Caco-2 (cell line): ENCODE data around the gene RALGPS1. TPM values are rescaled to one million over a fixed set of nuclear protein-coding genes. Genes with fewer than 3 reads are reported as not detected.

Experiments used
- BruUV-seq: library from RNA; stranded (reverse); fragments of 400-500 nt; replicated peaks from 2 replicates; lab custom pipeline; 2021; lab: Mats Ljungman, UMichigan
- CTCF ChIA-PET: fragments of 300-600 bp; sonication (Branson Sonifier 250); formaldehyde crosslinking; loops from one replicate; lab custom pipeline; 2022; ENCODE audit warnings: antibody characterized with exemption; lab: Charles Lee
- POLR2A ChIA-PET: fragments of 300-600 bp; sonication (Branson Sonifier 250); formaldehyde crosslinking; loops from one replicate; lab custom pipeline; 2022; ENCODE audit warnings: antibody characterized with exemption; lab: Charles Lee
- DNase-seq, 2 experiments: peaks; one replicate each; pipeline versions ENCODE4 v3.0.0 to v3.0.0-alpha.2; 2020 to 2022
- H3K27me3 ChIP-seq: replicated peaks from 2 replicates; pipeline ENCODE4 v1.6.0; 2011; ENCODE audit warnings: low read length; ENCODE audit not compliant: control insufficient read depth, insufficient read depth
- H3K36me3 ChIP-seq: 2 replicates; pipeline ENCODE4 v1.5.1; 2011; ENCODE audit warnings: low read length; ENCODE audit not compliant: control insufficient read depth, insufficient read depth
- H3K4me1 ChIP-seq: fragments of 250-450 bp; sonication (Bioruptor Pico); 2 replicates; pipeline ENCODE4 v1.5.1; 2020; ENCODE audit warnings: mild to moderate bottlenecking
- H3K4me3 ChIP-seq: 2 replicates; pipeline ENCODE4 v1.5.1; 2011; ENCODE audit warnings: low read depth, mild to moderate bottlenecking, control low read depth, low read length
- H3K9me3 ChIP-seq: fragments of 250-450 bp; sonication (Bioruptor Pico); 2 replicates; pipeline ENCODE4 v1.5.1; 2020; ENCODE audit warnings: mild to moderate bottlenecking, moderate library complexity
- H3K27ac Mint-ChIP-seq: one replicate; pipeline ENCODE4 v1.8.0; 2022; ENCODE audit warnings: mixed read lengths; ENCODE audit not compliant: unreplicated experiment
- H3K27me3 Mint-ChIP-seq: one replicate; pipeline ENCODE4 v1.8.0; 2022; ENCODE audit warnings: mixed read lengths; ENCODE audit not compliant: insufficient read depth, unreplicated experiment
- H3K36me3 Mint-ChIP-seq: one replicate; pipeline ENCODE4 v1.8.0; 2022; ENCODE audit warnings: mild to moderate bottlenecking, mixed read lengths; ENCODE audit not compliant: insufficient read depth, unreplicated experiment
- H3K4me1 Mint-ChIP-seq: one replicate; pipeline ENCODE4 v1.8.0; 2022; ENCODE audit warnings: low read depth, mixed read lengths; ENCODE audit not compliant: unreplicated experiment
- H3K4me3 Mint-ChIP-seq: one replicate; pipeline ENCODE4 v1.8.0; 2022; ENCODE audit warnings: mild to moderate bottlenecking, moderate library complexity, mixed read lengths; ENCODE audit not compliant: unreplicated experiment
- H3K9me3 Mint-ChIP-seq: one replicate; pipeline ENCODE4 v1.8.0; 2022; ENCODE audit warnings: mixed read lengths; ENCODE audit not compliant: unreplicated experiment
- intact Hi-C: fragments of 100-400 bp; cut with micrococcal nuclease; formaldehyde crosslinking; loops from one replicate; pipeline ENCODE4 v1.10.0; 2022; ENCODE audit not compliant: unreplicated experiment
- total RNA-seq: library from RNA; stranded (reverse); gene quantifications from 2 replicates; pipeline ENCODE4 v1.2.3, GENCODE V29; 2022
- TF ChIP-seq, protein P1 (sequence below), 2 experiments: fragments of 200-600 bp in 1 of 2; IDR thresholded peaks; 1 replicate in 1 of 2; 2 replicates in 1 of 2; pipeline versions ENCODE4 v1.5.1 to v1.8.0; 2011 to 2022; ENCODE audit warnings: antibody characterized with exemption in 1 of 2, control low read depth in 1 of 2, inconsistent platforms in 1 of 2, low read depth in 1 of 2, low read length in 1 of 2, mild to moderate bottlenecking in 1 of 2, moderate library complexity in 1 of 2; ENCODE audit not compliant: insufficient read depth in 1 of 2, severe bottlenecking in 1 of 2, unreplicated experiment in 1 of 2

RALGPS1 gene
- total RNA-seq, 1 experiment from 2014 or later = 41.5 TPM

DNA sequence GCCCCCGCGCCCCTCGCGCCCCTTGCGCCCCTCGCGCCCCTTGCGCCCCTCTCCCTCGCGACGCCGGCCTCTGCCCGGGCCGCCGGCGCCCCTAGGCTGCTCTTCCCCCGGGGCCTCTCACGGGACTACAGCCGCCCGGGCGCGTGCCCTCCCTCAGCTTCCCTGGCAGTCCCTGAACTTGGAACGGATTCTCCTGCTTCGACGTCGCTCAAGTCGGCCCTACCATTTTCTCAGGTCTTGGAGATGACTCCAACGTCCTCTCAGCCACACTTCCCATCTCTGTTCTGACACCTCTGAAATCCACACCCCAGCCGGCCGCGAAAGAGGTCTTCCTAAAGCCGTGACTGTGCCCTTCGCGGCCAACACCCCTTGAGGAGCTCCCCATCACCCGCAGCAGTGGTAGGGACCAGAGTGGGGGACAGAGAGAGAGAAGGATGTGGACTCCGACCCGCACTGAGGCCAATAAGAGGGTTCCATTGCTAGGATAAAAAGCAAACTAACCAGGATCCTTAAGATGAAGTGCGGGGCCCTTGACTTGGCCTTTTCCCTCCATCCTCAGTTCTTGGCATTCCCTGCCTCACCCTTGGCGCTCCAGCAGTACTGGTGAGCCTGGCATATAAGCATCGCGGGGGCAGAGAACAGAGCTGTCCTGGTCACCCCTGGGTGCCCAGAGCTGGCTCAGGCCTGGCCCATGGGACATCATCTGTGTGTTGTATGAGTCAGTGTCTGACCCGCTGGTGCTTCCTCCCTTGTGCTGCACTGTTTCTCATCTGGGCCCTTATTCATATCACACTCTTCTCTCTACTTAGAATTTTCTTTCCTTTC, 311.4 kb downstream of the RALGPS1 start:
- Mint-ChIP-seq H3K27me3 (peaks cover 3% of the 10 kb centered on the region), H3K36me3 (peaks cover 45% of the 10 kb centered on the region), H3K27ac (peak overlapping the region; percentile 78), H3K4me1 (peaks cover 18% of the 10 kb centered on the region), H3K4me3 (peak overlapping the region; percentile 92), H3K9me3 (no peaks in the 10 kb centered on the region)
- intact Hi-C loops = loop anchor here (2.0 to 10.0 kb wide), 2 partner anchors 19 to 689 kb away; partner anchors contain the start of gene ST6GALNAC4
- ChIA-PET POLR2A (interaction anchor here (0.5 to 1.5 kb wide), 2 partner anchors 19 to 35 kb away, joined by 4 to 7 read pairs; no protein-coding TSS in a partner anchor), CTCF (interaction anchor here (0.5 to 2.4 kb wide), 5 partner anchors 19 to 286 kb away, joined by 3 to 18 read pairs (median 8); partner anchors contain the start of gene SLC2A8)
- H3K27me3 ChIP-seq = no peaks in the 10 kb centered on the region
- no peaks in the 10 kb centered on the region for H3K36me3 ChIP-seq
- peak overlapping the region; percentile 95 for H3K4me3 ChIP-seq
- H3K9me3 ChIP-seq = no peaks in the 10 kb centered on the region
- H3K4me1 ChIP-seq = peaks cover 6% of the 10 kb centered on the region
- DNase-seq = peak in 1 of 2 experiments; percentile 30
- TF ChIP-seq, protein P1, sequence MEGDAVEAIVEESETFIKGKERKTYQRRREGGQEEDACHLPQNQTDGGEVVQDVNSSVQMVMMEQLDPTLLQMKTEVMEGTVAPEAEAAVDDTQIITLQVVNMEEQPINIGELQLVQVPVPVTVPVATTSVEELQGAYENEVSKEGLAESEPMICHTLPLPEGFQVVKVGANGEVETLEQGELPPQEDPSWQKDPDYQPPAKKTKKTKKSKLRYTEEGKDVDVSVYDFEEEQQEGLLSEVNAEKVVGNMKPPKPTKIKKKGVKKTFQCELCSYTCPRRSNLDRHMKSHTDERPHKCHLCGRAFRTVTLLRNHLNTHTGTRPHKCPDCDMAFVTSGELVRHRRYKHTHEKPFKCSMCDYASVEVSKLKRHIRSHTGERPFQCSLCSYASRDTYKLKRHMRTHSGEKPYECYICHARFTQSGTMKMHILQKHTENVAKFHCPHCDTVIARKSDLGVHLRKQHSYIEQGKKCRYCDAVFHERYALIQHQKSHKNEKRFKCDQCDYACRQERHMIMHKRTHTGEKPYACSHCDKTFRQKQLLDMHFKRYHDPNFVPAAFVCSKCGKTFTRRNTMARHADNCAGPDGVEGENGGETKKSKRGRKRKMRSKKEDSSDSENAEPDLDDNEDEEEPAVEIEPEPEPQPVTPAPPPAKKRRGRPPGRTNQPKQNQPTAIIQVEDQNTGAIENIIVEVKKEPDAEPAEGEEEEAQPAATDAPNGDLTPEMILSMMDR (IDR thresholded peaks at IDR 0.05; ENCODE audit: insufficient read depth in 1 of 2, low read depth in 1 of 2, low read length in 1 of 2, severe bottlenecking in 1 of 2, unreplicated experiment in 1 of 2) = no peak
- BruUV-seq = no TSS peak

DNA sequence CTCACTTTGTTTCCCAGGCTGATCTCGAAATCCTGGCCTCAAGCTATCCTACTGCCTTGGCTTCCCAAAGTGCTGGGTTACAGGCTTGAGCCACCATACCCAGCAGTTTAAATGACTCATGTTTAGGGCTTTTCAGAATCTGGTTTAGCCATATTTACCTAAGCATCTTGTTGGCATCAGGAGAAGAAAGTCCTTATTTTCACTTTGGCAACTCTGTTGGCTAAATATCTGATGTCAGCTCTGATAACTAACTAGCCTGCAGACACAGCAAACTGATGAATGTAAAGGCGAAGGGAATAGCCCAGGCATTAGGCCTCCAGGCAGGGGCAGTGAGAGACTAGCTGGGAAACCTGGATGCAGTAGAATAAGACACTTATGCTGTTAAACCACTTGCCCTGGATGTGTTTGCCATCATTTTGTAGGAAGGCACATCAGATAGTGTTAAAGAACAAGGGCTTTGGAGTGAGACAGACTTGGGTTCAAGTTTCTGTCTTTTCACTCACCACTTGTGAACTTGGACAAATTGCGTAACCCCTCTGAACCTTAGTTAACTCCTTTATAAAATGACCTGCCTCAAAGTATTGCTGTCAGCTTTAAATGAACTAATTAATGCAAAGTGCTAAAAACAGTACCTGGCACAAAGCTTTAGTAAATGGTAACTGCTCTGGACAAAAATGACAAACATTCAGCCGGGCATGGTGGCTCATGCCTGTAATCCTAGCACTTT, 315.3 kb downstream of the RALGPS1 start:
- BruUV-seq = no TSS peak
- CTCF ChIA-PET = no interaction called here
- no peaks in the 10 kb centered on the region for H3K9me3 ChIP-seq

More for the DNA sequence above, 315.3 kb downstream of the RALGPS1 start:
- Mint-ChIP-seq H3K9me3 (no peaks in the 10 kb centered on the region), H3K27me3 (no peaks in the 10 kb centered on the region), H3K4me1 (peaks cover 11% of the 10 kb centered on the region), H3K36me3 (peaks cover 25% of the 10 kb centered on the region), H3K4me3 (no peak overlapping the region), H3K27ac (no peak overlapping the region)
- POLR2A ChIA-PET = no interaction called here
- TF ChIP-seq, protein P1 (IDR thresholded peaks at IDR 0.05; ENCODE audit: insufficient read depth in 1 of 2, low read depth in 1 of 2, low read length in 1 of 2, severe bottlenecking in 1 of 2, unreplicated experiment in 1 of 2) = no peak
- Histone ChIP-seq H3K4me1 (peaks cover 6% of the 10 kb centered on the region), H3K27me3 (no peaks in the 10 kb centered on the region), H3K4me3 (no peak overlapping the region), H3K36me3 (no peaks in the 10 kb centered on the region)
- intact Hi-C loops = loop anchor here (10.0 kb wide), 1 partner anchor 685 kb away; the partner anchor contains the start of gene ST6GALNAC4
- no peak for DNase-seq
